Stimulated activated CD8-positive, alpha-beta memory T cell treated with anti-CD3 and anti-CD28 coated beads, Interleukin-4, amount 100 ng/mL, for 48 hours (primary cell): ENCODE results near the gene ANKS1B.

ENCODE experiments used
- DNase-seq: peaks from one replicate; pipeline ENCODE4 v3.0.0-alpha.2; 2020

ANKS1B gene

DNA sequence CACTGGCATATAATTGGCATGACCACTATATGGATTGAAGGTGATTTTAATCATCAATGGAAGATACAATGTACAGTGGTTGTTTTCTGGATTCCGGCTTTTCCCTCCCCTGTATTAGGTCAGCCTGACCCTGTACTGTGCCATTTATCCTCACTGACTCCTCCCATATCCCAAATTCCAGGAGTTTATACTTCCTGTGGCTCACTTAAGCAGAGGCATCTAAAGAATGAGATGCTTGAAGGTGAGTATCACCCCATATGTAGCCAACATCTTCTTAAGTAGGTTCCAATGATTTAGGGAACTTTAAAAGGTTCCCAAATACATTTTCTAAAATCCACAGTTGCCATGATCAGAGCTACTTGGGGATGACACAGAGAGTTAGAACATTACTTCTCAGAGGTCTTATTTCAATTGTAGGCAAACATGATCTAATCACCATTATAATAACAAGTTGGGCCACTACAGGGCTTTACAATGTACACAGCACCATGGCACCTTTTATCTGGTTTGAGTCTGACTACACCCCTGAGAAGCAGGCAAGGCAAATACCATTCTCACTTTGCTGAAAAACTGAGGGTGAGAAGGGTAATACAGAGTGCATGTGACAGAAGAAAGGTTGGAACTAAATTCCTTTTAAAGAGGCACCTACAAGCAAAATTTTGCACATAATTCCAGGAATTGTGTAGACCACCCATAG is 549.5 kb downstream of the ANKS1B start:
- no peak for DNase-seq

DNA sequence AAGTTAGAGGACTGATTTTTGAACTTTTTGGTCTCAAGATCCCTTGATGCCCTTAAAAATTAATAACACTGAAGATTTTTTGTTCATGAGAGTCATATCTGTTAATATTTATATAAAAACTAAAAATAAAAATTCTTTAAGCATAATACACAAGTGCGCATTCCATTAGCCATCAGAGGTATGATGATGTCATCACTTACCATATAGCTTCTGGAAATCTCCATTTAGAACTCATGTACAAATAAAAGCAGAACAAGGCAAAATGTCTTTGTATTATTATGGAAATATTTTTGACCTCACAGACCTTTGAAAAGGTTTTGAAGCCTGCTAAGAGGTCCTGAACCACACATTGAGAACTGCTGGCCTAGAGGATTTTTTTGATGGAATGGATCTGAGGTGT is 551.6 kb downstream of the ANKS1B start:
- no peak for DNase-seq

- no peak for DNase-seq
Measured at GRCh38 chr12:99431203-99431602, 553.5 kb downstream of the ANKS1B start.

- no peak for DNase-seq
Measured at GRCh38 chr12:99427104-99427503, 557.6 kb downstream of the ANKS1B start.

DNA sequence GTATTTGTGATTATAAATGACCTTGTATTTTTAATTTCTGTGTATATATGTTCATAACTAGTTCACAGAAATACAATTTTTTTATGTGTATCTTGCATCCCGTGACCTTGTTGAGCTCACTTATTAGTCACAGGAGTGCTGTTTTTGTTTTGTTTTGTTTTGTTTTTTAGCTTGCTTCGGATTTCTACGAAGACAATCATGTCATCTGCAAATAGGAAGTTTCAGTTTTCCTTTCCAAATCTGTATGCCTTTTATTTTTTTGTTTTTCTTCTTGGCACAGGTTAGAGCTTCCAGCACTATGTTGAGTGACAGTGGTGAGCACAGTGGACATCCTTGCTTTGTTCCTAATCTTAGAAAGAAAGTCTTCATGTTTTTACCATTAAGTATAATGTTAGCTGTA is 566.4 kb downstream of the ANKS1B start:
- DNase-seq, result no peak

DNA sequence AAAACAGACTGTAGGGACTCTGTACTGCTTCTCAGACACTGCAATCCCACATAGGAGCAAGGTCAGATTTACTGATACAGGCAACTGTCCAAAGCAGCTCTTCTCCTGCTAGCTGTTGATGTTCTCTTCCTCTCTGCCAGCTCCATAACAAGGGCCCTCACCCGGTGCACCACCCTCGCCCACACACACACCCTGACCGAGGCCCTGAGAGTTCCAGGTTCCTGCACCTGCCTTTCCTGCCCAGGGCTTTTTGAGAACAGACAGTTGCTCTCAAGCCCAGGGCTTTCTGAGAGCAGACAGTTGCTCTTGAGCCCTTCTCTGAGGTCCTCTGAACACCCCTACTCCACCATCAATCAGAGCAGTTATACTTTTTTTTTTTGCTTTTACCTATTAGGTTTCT is 571.0 kb downstream of the ANKS1B start:
- no peak for DNase-seq

- DNase-seq, result no peak
Measured at GRCh38 chr12:99393763-99394162, 591.0 kb downstream of the ANKS1B start.

DNA sequence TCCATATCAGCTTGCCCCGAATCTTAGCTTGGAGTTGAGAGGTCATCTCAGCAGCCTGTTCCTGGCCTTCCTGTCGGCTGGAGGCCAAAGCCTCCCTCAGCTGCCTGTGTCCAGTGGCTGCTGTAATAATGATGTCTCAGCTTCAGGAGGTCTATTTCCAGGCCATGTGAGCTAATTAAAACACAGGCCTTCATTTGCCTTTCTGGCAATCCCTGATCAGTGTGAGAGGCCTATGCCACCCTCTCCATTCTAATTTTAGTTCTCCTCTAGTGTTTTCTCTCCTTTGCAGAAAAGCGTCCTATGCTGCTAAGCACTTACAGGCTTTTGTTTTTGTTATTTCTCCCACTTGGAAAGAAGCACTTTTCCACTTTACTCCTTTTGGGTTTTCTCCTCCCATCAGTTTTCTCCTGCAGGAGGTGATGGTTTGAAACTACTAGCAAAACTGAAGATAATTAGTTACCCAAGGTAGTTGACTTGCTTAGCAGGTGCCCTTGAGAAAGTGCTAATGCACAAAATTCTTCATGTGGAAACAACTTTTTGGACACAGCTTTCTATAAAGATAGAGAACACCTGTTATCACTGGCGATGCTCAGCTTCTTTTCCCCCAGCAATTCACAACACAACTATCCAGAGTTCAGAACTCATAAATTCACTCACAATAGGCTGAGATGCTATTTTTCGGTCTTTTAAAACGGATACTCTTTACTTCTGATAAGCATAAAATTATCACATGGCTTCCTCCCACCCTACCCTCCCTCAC is 592.5 kb downstream of the ANKS1B start:
- DNase-seq, result no peak

DNA sequence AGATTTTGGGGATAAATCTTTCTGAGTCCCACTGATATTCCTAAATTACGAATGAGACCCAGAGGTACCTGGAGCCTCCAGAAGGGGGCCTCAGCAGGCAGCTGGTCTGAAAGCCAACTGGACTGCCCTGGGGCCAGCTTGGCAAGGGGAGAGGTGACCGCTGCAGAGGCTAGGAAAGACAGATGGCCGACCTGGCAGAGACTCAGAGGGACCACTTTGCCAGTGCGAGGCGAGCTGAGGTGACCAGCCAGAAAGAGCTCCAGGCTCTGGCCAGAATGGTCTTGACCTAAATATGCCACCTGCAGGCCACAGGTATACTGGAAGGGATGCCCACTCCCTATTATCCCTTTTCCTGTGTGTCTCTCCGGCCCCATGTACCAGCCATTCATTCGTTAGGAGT is 594.0 kb downstream of the ANKS1B start:
- no peak for DNase-seq

- no peak for DNase-seq
Measured at GRCh38 chr12:99389751-99390150, 595.0 kb downstream of the ANKS1B start.

GRCh38 chr12:99388671-99389195 is 596.0 kb downstream of the ANKS1B start:
- no peak for DNase-seq

GRCh38 chr12:99387661-99388060 is 597.1 kb downstream of the ANKS1B start:
- no peak for DNase-seq

DNA sequence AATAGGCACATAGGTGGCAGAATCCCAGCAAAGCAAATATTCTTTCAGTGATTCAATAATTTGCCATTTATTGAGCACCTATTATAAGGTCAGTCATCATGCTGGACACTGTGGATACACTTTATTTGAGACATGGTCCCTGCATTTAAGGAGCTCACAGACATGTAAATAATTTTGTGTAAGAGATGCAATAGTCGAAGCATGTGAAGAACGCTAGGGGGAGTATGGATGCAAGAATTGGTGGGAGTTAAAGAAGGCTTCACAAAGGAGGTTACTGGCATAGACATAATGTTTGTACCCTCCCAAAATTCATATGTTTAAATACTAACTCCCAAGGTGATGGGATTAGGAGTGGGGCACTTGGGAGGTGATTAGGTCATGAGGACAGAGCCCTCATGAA is 597.8 kb downstream of the ANKS1B start:
- DNase-seq, result no peak

DNA sequence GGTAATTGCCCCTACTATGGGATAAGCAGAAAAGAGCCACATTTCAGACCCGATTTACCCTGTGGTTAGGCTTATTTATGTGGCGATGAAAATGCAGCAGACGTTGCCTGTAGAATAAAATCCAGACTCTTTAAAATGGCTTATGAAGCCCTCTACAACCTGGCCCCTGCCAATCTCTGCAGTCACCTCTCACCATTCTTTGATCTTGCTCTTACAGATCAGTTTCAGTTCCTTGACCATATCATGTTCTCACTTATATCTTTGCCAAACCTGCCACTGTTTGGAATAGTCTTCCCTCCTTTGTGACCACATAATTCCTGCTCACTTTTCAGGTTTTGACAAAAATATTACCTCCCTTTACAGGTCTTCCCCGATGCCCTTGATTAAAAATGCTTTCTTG is 601.5 kb downstream of the ANKS1B start:
- no peak for DNase-seq

DNA sequence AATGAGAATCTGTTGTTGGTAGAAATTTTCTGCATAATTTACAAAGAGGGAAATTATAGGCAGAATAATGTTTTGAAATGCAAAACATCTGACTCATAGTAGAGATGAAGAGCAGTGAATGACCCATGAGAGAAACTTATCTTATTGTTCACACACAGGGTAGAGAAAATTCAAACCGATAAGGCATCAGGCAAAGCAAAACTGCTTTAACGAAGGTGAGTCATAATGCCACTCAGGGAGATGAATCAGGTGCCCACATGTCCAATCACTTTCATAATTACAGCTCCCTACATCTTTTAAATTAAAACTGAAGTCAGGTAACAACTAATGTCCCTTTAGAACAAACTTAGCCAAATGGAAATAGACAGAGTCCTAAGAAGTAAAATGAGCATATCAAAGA is 602.7 kb downstream of the ANKS1B start:
- no peak for DNase-seq

- no peak for DNase-seq
Measured at GRCh38 chr12:99380701-99381100, 604.0 kb downstream of the ANKS1B start.

DNA sequence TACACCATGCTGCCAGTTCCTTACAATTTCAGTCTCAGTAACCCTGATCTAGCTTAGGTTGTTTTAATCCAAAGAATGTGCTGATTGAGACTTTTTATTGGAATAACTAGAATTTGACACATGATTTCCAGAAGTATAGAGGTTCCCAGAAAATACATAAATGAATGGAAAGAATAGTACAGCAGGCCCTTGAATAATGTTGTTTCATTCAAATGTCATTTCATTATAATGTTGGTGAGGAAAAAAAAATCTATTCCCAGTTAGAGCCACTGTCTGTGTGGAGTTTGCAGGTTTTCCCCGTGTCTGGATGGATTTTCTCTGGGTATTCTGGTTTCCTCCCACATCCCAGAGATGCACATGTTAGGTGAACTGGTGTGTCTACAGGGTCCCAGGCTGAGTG is 610.7 kb downstream of the ANKS1B start:
- DNase-seq, result no peak

DNA sequence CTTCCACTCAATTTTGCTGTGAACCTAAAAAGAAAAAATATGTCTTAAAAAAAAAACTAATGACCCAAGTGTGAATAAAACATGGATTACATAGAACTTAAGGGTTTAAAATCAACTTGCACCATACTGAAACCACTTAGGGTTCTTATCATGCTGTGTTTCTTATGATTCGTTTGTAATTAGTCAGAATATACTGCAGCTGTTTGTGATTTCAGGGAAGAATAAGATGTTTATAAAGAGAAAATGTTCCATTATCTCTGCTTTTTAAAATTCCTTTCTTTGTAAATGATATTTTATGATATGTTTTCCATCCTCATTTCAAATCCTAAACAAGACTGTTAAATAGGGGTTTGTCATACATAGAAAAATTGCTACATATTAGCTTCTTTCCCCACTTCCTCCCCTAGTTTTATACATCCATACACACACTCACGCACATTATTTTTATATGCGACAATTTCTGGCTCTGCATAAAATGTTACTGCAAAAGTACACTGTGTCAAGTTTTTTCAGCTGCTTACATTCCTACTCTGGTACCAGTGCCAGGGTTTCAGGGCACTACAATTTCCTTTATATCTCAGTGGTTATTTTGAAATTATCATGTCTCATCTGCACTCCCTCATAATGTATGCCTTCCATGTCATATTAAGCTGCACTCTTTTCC is 612.3 kb downstream of the ANKS1B start:
- DNase-seq, result no peak

DNA sequence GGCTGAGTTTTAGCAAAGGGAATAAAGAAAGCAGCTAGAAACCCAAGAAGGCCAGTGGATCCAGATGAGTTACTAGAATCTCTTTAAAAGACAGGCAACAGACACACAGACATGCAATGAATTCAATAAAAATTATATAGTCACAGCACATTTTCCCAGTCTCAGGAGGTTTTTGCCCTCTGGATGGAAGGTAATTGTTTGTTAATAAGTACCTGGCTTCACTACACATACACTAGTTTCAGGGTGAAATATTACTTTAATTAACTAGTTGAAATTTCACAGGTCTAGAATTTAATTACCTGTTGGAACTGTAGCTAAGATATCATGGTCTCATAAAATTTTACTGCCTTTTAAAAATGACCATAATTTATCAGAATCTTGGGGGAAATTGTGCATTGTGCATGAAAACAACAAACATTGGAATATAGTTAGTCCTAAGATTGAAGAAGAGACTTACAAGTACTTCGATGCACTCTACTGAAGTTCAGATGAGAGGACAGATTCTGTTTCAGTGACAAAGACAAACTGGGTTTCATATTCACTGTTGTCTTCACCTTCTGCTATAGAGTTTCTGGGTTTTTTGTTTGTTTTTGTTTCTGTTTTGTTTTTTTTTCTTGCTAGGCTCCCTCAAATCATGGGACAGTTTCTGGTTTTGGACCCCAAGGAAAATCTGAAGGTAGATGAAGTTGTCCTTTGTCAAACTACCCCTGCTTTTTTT is 614.2 kb downstream of the ANKS1B start:
- no peak for DNase-seq

- DNase-seq, result no peak
Measured at GRCh38 chr12:99367181-99367580, 617.6 kb downstream of the ANKS1B start.

DNA sequence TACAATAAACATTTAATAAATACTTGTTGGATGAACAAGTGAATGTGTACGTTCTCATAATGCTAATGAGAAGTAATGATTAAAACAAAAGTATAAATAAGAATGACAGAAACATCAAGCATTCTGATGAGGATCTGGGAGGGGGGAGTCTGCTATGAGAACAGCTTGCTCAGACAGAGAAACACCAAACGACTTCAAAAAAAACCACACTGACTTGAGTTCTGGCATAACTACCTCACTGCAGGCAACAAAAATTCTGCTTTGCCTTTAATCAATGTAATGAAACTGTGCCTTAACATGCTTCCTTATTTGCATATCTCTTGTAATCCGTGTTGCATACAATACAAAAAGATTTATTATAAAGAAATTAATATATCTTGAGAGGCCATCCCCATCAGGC is 632.5 kb downstream of the ANKS1B start:
- DNase-seq, result no peak

GRCh38 chr12:99343960-99344359 is 640.8 kb downstream of the ANKS1B start:
- DNase-seq, result no peak

GRCh38 chr12:99339663-99340062 is 645.1 kb downstream of the ANKS1B start:
- no peak for DNase-seq
